GM21825 (cell line): ENCODE results near the gene SLC22A7.

Source experiments
- ATAC-seq: cut with Tn5 transposase; IDR thresholded peaks from one replicate; pipeline ENCODE4 v1.9.1; 2021; ENCODE audit warnings: mild to moderate bottlenecking, moderate library complexity; ENCODE audit not compliant: unreplicated experiment

Gene SLC22A7

DNA sequence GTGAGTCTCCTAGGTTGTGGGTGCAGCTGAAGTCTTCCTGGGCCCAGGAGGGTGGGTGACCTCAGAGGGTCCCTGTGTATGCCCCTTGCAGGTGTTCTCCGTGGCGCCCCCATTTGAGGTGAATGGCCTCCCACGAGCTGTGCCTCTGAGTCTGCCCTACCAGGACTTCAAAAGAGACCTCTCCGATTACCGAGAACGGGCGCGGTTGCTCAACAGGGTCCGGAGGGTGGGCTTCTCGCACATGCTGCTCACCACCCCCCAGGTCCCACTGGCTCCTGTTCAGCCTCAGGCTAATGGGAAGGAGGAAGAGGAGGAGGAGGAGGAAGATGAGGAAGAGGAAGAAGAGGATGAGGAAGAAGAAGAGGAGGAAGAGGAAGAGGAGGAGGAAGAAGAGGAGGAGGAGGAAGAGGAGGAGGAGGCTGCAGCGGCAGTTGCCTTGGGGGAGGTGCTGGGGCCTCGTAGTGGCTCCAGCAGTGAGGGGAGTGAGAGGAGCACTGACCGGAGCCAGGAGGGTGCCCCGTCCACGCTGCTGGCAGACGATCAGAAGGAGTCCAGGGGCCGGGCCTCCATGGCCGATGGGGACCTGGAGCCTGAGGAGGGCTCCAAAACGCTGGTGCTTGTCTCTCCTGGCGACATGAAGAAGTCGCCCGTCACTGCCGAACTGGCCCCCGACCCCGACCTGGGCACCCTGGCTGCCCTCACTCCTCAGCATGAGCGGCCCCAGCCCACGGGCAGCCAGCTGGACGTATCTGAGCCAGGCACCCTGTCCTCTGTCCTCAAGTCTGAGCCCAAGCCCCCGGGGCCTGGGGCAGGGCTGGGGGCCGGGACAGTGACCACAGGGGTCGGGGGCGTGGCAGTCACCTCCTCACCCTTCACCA, 15.2 kb upstream of the SLC22A7 start:
- no peak for ATAC-seq

DNA sequence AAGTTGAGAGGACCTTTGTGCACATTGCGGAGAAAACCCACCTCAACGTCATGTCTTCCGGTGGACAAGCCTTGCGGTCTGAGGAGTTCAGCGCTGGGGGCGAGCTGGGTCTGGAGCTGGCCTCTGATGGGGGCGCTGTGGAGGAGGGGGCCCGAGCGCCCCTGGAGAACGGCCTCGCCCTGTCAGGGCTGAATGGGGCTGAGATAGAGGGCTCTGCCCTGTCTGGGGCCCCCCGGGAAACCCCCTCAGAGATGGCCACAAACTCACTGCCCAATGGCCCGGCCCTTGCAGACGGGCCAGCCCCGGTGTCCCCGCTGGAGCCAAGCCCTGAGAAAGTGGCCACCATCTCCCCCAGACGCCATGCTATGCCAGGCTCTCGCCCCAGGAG, 14.6 kb upstream of the SLC22A7 start:
- ATAC-seq: no peak

DNA sequence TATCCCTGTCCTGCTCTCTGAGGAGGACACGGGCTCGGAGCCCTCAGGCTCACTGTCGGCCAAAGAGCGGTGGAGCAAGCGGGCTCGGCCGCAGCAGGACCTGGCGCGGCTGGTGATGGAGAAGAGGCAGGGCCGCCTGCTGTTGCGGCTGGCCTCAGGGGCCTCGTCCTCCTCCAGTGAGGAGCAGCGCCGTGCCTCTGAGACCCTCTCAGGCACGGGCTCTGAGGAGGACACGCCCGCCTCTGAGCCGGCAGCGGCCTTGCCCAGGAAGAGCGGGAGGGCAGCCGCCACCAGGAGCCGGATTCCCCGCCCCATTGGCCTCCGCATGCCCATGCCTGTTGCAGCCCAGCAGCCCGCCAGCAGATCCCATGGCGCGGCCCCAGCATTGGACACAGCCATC, 14.2 kb upstream of the SLC22A7 start:
- no peak for ATAC-seq

DNA sequence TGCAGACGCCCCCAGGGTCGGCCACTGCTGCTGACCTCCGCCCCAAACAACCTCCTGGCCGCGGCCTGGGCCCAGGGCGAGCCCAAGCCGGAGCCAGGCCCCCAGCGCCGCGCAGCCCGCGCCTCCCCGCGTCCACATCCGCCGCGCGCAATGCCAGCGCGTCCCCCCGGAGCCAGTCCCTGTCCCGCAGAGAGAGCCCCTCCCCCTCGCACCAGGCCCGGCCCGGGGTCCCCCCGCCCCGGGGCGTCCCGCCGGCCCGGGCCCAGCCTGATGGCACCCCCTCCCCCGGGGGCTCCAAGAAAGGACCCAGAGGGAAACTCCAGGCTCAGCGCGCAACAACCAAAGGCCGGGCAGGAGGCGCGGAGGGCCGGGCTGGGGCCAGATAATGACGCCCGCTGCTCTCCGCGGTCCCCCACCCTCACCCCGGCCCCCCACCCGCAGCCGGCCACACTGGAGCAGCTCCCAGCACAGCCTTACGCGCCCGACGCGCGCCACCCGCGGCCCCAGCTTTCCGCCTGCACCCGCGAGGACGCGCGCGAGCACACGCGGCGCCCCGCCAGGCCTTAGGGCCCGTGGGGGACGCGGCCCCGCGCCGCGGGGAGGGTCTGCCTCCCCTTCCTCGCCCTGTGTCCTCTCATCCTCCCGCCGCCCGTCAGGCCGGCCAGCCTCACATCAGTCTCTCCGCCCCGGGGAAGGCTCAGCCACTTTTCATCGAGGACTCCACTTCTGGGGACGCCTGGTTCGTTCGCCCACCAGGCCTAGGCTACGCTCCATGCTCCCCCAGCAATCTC, 12.9 kb upstream of the SLC22A7 start:
- no peak for ATAC-seq

DNA sequence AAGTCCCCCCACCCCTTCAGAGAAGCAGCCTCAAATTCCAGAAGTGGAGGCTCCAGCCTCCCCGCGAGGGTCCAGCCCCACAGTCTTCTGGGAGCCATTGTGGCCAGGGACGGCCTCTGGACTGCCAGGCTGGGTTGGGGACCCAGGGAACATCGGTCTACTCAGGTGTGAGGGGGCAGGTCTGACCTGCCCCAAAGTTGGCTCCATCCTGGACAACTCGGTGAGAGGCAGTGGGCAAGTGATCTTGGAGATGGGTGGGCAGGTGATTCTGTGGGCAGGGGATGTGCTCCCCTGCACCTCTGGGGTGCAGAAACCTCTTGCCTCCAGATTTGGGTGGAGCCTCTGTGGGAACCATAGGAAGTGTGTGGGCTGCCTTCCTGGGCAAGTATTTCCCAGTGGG, 12.2 kb upstream of the SLC22A7 start:
- ATAC-seq: no peak

DNA sequence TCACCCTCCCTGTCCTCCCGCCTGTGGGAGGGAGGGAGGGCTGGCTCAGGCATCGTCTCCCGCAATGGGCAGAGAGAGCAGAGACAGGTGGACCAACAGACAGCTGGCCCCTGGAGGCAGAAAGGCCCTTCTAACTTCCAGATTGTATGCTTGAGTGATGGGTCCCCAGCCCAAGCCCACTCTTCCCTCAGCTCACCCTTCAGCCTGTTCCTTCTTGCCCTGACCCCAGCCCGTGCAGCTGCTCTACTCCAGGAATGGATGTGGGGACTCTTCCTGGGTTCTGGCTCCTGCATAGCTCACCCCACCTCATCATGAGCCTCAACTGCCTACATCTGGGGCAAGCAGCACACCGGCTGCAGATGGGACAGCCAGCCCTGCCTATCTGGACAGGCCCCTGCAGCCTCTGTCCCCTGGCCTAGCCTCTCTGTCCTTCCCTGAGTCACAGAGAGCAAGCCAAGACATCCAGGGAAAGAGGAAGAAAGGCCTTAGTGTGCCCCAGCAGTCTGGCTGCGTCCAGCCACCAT, 11.5 kb upstream of the SLC22A7 start:
- no peak for ATAC-seq

DNA sequence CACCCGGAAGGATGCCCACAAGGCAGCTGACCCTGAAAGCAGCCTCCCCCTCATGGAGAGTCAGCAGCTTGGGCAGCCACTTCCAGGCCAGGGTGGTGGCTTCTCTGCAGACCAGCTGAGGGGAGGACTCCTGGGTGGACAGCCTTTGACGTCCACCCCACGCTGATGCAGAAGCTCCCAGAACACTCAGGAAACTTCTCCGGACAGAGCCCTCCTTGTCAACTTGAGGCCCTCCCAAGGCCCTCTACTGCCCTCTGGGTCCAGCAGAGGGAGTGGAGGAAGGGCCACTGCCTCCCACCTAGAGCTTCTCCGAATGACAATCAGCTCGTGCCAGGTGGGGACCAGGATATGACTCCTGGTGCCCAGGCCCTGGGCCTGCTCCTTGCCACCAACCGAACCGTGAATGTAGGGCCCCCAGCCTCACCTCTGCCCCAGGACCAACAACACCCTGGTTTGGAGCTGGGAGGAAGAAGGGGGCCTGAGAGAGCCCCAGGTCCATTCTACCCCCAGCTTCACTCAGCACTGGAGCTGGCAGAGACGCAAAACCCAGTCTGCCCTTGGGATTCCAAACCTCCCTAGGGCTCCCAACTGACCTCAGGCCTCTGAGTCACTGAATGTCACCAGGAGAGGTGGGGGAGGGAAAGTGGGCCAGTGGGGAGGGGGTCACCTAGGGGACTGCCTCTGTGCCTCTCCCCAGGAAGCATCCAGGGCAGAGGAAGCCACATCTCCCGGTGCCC, 10.9 kb upstream of the SLC22A7 start:
- no peak for ATAC-seq

DNA sequence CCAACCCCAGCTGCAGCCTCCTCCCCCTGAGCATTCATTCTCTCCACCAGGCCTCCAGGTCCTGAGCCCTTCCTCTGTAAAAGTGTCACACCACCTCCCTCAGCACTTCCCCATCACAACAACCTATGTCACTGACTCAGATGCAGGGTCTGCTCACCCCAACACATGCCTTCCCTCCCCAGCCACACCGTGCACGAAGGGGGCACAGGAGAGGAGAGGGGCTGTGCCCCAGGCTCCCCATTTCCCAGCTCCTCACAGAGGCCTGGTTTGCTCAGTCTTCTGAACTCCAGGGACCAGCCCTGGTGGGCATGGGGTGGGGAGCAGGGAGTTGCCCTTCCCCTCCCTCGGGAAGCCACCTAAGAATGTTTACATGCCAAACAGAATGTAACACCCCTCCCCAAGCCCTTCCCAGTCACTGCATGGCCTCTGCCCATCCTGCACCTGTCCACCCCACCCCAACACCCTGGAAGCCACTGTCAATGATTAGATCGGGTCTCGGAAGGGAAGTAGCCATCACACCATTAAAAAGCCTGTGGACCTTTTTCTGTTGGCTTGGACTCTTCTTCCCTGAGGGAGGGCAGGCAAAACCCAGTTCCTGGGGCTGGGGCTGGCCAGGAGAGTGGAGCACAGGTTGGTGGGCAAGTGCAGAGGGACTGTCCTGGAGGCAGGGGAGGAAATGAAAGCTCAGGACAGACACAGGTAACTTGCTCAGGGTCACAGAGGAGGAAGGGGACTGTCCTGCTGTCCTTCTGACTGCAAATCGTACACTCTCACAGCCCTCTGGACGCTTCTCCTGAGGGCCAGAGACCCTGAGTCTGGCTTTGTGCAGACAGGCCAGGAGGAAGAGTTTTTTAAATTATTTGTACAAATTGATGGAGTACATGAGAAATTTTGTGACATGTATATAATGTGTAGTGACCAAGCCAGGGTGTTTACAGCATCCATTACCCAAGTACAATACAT, 10.1 kb upstream of the SLC22A7 start:
- ATAC-seq: no peak

DNA sequence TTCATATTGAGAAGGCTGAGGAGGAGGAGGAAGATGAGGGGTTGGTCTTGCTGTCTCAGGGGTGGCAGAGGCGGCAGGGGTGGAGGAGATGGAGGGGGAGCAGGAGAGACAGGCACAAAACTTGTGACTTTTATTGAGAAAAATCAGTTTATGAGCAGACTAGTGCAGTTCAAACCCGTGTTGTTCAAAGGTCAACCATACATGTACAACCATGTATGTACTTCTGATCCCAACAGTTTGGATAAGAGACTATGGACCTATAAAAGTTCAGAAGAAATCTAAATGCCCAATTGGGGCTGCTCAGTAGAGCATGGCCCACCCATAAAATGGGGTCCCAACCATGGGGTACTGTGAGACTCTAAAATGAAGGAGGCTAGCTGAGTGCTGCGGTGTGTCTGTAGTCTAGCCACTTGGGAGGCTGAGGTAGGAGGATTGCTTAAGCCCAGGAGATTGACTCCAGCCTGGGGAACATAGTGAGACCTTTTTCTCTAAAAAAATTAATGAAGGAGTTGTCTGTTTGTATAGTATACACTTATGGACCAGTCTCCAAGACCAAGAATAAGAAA, 7.6 kb upstream of the SLC22A7 start:
- no peak for ATAC-seq

DNA sequence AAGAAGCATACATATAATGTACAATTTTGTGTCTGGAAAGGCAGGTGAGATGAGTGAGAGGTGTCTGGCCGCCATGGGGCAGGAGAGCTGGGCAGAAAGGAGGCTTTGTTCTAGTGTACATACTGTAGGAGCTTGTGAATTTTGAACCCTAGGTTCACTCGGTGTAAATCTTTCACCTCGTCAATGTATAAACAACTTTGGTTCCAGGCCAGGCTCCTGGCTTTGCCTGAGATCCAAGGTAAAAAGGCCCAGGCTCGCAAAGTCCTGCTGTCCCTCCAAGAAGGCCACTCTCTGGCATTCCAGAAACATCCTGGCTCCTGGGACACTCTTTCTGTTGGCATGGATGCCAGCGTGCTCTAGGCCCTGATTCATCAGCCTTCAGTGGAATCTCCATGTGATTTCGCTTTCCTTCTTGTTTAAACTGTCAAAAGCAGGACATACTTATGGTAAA, 7.1 kb upstream of the SLC22A7 start:
- ATAC-seq: no peak

DNA sequence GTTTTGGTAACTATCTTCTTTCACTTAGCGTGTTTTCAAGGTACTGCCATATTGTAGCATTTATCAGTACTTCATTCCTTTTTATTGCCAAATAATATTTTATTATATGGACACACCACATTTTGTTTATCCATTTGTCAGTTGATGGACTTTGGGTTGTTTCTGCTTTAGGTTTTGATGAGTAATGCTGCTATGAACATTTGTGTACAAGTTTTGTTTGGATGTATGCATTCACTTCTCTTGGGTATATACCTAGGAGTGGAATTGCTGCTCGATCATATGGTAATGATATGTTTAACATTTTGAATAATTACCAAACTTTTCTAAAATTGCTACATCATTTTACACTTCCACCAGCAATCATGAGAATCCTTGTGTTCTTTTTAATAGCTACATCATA, 6.4 kb upstream of the SLC22A7 start:
- no peak for ATAC-seq

DNA sequence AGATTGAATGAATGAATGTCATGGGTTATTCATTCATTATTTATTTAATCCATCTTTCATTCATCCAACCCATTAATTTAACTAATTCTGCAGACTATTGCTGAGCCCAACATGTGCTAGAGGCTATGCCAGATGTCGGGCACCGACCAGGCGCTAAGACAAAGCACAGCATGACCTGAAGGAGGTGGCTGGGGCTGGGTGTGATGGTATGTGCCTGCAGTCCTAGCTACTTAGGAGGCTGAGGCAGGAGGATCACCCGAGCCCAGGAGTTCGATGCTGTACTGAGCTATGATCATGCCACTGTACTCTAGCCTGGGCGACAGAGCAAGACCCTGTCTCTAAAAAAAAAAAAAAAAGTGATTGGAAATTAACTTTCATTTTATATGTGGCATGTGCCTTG, 5.7 kb upstream of the SLC22A7 start:
- no peak for ATAC-seq

DNA sequence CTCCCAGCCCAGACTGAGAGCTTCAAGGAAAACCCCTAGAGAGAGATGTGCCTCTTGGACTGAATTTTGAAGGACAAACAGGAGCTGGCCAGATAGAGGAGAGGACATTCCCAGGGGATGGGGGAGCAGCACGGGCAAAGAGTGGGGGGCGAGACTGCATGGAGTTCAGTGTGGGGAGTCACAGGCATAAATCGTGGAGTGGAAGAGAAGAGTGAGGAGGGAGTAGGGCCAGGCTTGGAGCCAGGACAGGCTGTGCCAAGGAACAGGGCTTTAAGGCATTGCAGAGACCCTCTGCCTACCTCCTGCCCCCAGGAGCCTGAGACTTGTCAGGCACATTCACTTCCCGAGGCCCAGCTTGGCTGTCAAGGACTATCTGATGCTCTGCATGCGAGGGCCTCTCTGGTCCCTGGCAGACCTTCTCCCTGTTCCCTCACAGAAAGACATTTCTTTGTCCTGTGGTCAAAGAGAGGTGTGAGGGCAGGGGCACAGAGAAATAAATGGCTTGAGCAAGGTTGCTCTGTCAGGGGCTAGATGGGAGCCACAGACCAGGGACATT, 5.2 kb upstream of the SLC22A7 start:
- ATAC-seq: no peak

DNA sequence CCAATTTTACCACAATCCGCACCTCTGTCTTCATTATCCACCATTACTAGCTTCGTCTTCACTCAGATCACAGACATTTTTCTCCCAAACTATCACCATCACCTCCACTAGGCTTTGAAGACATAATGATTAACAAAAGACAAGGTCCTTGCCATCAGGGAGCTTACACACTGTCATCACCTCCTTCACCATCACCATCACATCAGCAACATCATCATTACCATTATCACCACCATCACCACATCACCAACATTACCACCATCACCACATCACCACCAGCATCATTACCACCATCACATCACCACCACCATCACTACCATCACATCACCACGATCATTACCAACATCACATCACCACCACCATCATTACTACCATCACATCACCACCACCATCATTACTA, 4.4 kb upstream of the SLC22A7 start:
- no peak for ATAC-seq

DNA sequence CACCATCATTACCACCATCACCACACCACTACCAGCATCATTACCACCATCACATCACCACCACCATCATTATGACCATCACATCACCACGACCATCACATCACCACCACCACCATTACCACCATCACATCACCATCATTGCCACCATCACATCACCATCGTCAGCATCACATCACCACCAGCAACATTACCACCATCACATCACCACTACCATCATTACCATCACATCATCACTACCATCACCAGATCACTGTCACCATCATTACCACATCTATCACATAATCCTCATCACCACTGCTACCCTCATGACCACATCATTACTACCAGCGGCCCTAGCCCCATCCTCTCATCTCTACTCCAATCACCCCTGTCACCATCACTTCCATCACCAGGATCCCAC, 3.5 kb upstream of the SLC22A7 start:
- no peak for ATAC-seq

DNA sequence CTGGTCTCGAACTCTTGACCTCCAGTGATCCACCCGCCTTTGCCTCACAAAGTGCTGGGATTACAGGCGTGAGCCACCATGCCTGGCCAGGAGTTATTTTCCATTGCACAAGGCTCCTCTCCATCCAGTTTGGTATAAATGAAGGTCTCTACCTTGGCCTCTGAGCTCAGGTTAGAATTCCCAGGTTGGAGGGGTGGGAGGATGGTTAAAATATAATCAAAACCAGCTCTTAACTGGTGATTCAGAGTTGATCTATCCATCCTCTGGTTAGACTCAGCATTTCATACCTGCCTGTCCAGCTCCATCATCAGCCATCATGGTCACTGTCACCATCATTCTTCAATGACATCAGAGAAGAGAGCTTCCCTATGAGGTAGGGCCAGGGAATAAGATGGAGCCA, 2.6 kb upstream of the SLC22A7 start:
- no peak for ATAC-seq

DNA sequence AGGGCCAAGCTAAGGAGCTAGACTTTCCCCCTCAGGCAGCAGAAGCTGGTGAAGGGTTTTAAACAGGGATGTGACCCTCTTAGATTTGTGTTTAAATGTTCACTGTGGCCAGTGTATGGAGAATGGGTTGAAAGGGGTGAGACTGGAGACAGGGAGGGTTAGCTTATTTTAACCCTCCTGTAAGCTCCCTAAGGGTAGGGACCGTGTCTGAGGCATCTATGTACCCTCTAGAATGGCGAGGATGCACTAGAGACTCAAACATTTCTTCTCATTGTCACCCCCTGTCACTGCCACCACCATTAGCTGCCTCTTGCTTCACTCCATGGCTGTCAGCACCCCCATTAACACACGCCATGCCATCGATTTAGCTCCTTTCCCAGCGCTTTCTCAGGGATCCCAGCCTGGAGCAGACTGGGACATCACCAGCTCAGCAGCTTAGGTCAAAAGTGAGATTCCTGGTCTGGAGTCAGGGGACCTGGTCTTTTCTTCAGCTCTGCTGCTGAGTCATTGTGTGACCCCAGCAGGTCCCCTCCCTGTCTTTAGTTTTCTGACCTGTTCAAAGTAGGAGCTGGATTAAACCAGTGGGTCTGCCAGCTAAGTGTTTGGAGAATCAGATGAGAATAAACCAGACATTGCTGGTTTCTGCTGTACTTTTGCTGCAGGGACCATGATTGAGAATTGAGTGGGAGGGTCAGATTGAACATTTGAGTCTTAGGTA, 1.1 kb upstream of the SLC22A7 start:
- no peak for ATAC-seq

DNA sequence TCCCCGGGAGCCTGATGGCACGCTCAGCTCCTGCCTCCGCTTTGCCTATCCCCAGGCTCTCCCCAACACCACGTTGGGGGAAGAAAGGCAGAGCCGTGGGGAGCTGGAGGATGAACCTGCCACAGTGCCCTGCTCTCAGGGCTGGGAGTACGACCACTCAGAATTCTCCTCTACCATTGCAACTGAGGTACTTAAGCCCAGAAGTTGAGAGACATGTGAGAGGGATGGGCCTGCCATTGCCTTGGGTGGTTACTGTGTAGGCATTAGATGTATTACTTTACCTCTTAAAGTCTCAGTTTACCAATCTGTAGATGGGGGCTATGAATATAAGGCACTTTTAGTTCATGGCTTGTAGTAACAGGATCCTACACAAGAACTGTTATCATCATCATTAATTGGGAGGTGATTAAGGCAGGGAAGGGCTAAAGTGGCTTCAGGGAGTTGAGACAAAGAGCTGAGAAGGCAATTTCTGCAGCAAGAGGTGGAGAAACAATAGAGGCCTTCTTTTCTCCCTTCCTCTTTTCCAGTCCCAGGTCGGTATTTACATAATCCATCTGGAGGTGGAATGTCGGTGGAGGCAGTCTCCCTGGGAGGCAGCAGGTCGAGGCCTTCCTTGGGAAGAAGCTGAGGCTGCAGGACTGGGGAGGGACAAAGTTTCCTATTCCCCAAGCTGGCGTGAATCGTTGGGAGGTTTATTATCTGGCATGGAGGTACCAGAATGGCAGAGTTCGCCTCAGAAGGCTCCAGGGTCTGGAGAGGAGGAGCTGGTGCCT, 691 bp downstream of the SLC22A7 start:
- ATAC-seq: no peak
